PC-3 (cell line): ENCODE measurements around the gene ATOH8. TPM values are rescaled to one million over a fixed set of nuclear protein-coding genes. Genes with fewer than 3 reads are reported as not detected.

Experiments
- ATAC-seq: fragments of 200-7000 bp; cut with Tn5 transposase; 2 replicates; pipeline ENCODE4 v1.9.1; 2020; ENCODE audit warnings: mild to moderate bottlenecking, moderate library complexity
- BruUV-seq: library from RNA; stranded (reverse); fragments of 400-500 nt; replicated peaks from 2 replicates; lab custom pipeline; 2021; lab: Mats Ljungman, UMichigan
- CTCF ChIA-PET: fragments of 300-600 bp; sonication (Branson Sonifier 250); formaldehyde crosslinking; loops from one replicate; lab custom pipeline; 2022; ENCODE audit warnings: antibody characterized with exemption; lab: Charles Lee
- POLR2A ChIA-PET: fragments of 300-600 bp; sonication (Branson Sonifier 250); formaldehyde crosslinking; loops from one replicate; lab custom pipeline; 2022; ENCODE audit warnings: antibody characterized with exemption; ENCODE audit not compliant: unreplicated experiment; lab: Charles Lee
- DNase-seq: peaks from one replicate; pipeline ENCODE4 v3.0.0-alpha.2; 2015
- H2AFZ ChIP-seq: fragments of 300-600 bp; sonication (generic); 2 replicates; pipeline ENCODE4 v1.6.0; 2016; ENCODE audit warnings: antibody characterized with exemption, low read length
- H3F3A ChIP-seq: fragments of 300-600 bp; sonication (generic); one replicate; pipeline ENCODE4 v1.6.0; 2017; ENCODE audit warnings: antibody characterized with exemption, low read length, control low read depth, mild to moderate bottlenecking; ENCODE audit not compliant: unreplicated experiment
- H3K27ac ChIP-seq: fragments of 300-600 bp; sonication (generic); 2 replicates; pipeline ENCODE4 v1.5.1; 2016; ENCODE audit warnings: mild to moderate bottlenecking, low read length
- H3K27me3 ChIP-seq: fragments of 300-600 bp; sonication (generic); 2 replicates; pipeline ENCODE4 v1.6.1; 2016; ENCODE audit warnings: low read length, mixed read lengths
- H3K36me3 ChIP-seq: fragments of 300-600 bp; sonication (generic); 2 replicates; pipeline ENCODE4 v1.6.1; 2016; ENCODE audit warnings: low read depth, mixed run types, low read length, mixed read lengths
- H3K4me1 ChIP-seq: fragments of 300-600 bp; sonication (generic); 2 replicates; pipeline ENCODE4 v1.5.1; 2016; ENCODE audit warnings: low read length; ENCODE audit not compliant: insufficient read depth
- H3K4me2 ChIP-seq: fragments of 300-600 bp; sonication (generic); 2 replicates; pipeline ENCODE4 v1.6.0; 2016; ENCODE audit warnings: low read length
- H3K4me3 ChIP-seq: fragments of 300-600 bp; sonication (generic); 2 replicates; pipeline ENCODE4 v1.5.1; 2016; ENCODE audit warnings: mild to moderate bottlenecking, low read length, mixed read lengths
- H3K79me2 ChIP-seq: fragments of 300-600 bp; sonication (generic); 2 replicates; pipeline ENCODE4 v1.6.1; 2017; ENCODE audit warnings: low read length, mixed read lengths
- H3K9ac ChIP-seq: fragments of 300-600 bp; sonication (generic); 2 replicates; pipeline ENCODE4 v1.6.0; 2016; ENCODE audit warnings: mild to moderate bottlenecking, low read length
- H3K9me2 ChIP-seq: fragments of 300-600 bp; sonication (generic); replicated peaks from 2 replicates; pipeline ENCODE4 v1.6.1; 2016; ENCODE audit warnings: mixed run types, low read length, mixed read lengths
- H3K9me3 ChIP-seq: fragments of 300-600 bp; sonication (generic); 2 replicates; pipeline ENCODE4 v1.6.1; 2016; ENCODE audit warnings: low read length, mixed read lengths
- H4K20me1 ChIP-seq: fragments of 300-600 bp; sonication (generic); 2 replicates; pipeline ENCODE4 v1.6.1; 2016; ENCODE audit warnings: low read length, mixed read lengths
- CTCF ChIP-seq: fragments of 300-600 bp; sonication (generic); conservative IDR thresholded peaks from 2 replicates; pipeline ENCODE4 v1.5.1; 2017; ENCODE audit warnings: antibody characterized with exemption, low read depth, mild to moderate bottlenecking, low read length
- EZH2 ChIP-seq: fragments of 300-600 bp; sonication (generic); IDR thresholded peaks from one replicate; pipeline ENCODE4 v1.6.1; 2017; ENCODE audit warnings: antibody characterized with exemption, mild to moderate bottlenecking, low read length; ENCODE audit not compliant: unreplicated experiment
- EZH2phosphoT487 ChIP-seq: fragments of 300-600 bp; sonication (generic); IDR thresholded peaks from 2 replicates; pipeline ENCODE4 v1.6.1; 2018; ENCODE audit warnings: mild to moderate bottlenecking, antibody characterized with exemption, low read length, borderline replicate concordance
- intact Hi-C: fragments of 100-400 bp; cut with micrococcal nuclease; formaldehyde crosslinking; loops from 2 replicates; pipeline ENCODE4 v1.9.0; 2023
- total RNA-seq: library from RNA; depleted of rRNA; stranded (reverse); fragments of >200 nt; gene quantifications from 2 replicates; pipeline ENCODE4 v1.2.3, GENCODE V29; 2014

Gene ATOH8
- total RNA-seq, 1 experiment from 2014 or later, result 0.04 TPM

- ATAC-seq, result no peak
- no peak overlapping the region for H3K4me2 ChIP-seq
- ChIA-PET CTCF (interaction anchor here (0.6 to 0.8 kb wide), 3 partner anchors 42 to 83 kb away, joined by 3 to 4 read pairs (median 3); no protein-coding TSS in a partner anchor), POLR2A (no interaction called here)
- DNase-seq, result no peak
- H2AFZ ChIP-seq, result no peak overlapping the region
- no peak overlapping the region for H3K4me3 ChIP-seq
- TF ChIP-seq CTCF (no peak), EZH2phosphoT487 (no peak), EZH2 (no peak)
- H3K79me2 ChIP-seq, result no peaks in the 10 kb centered on the region
- no peaks in the 10 kb centered on the region for H3K9me3 ChIP-seq
- no peaks in the 10 kb centered on the region for H3K27me3 ChIP-seq
- H3F3A ChIP-seq, result no peaks in the 10 kb centered on the region
- no peaks in the 10 kb centered on the region for H4K20me1 ChIP-seq
- H3K36me3 ChIP-seq, result no peaks in the 10 kb centered on the region
- no TSS peak for BruUV-seq
- peaks cover 4% of the 10 kb centered on the region; the same call in 1 of the 2 replicates for H3K4me1 ChIP-seq
- H3K27ac ChIP-seq, result no peak overlapping the region
- no peaks in the 10 kb centered on the region for H3K9me2 ChIP-seq
- H3K9ac ChIP-seq, result no peak overlapping the region
- intact Hi-C loops, result loop anchor here (10.0 kb wide), 1 partner anchor 167 kb away; no protein-coding TSS in a partner anchor
Measured at GRCh38 chr2:85812094-85812735, 58.4 kb downstream of the ATOH8 start.

DNA sequence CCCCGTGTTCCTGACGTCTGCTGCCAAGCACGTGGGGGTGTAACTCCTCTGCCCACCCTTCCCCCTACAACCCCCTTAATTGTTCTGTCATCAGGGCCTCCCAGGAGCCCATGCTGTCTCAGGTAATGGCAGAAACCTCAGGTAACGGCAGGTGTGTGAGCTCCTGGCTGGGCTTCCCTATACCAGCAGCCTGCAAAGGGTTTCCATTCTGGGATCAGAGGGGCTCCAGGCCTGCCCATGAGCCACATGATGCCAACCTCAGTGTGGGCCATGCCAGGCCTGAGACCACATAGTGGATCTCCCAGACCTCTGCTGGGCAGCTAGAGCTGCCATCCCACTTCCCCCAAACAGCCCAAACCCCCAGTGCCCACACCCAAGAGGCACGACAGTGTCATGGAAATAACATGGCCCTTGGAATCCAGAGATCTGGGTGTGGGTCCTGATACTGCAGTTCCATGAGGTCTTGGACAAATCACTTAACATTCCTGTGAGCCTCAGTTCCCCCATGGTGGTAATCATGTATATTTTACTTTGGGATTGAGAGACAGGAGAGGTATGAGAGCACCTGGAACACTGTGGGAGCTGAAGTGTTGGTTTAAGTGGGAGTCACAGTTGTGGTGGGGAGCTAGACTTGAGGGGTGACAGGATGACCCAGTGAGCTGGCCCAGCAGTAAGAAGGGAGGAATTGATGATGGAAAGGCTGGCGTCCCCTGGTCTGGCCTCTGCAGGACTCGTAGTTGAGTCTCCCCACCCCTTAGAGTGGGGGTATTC is 59.6 kb downstream of the ATOH8 start:
- POLR2A ChIA-PET, result no interaction called here
- H3K9me2 ChIP-seq, result no peaks in the 10 kb centered on the region
- CTCF ChIA-PET, result interaction anchor here (0.7 to 1.2 kb wide), 6 partner anchors 14 to 88 kb away, joined by 3 to 14 read pairs (median 5); partner anchors contain the start of gene ATOH8
- no peak overlapping the region for H3K27ac ChIP-seq
- H4K20me1 ChIP-seq, result no peaks in the 10 kb centered on the region
- H3K36me3 ChIP-seq, result no peaks in the 10 kb centered on the region
- H3K4me1 ChIP-seq, result peaks cover 4% of the 10 kb centered on the region; the same call in 1 of the 2 replicates
- no peaks in the 10 kb centered on the region for H3K79me2 ChIP-seq
- H3K4me3 ChIP-seq, result no peak overlapping the region
- no peak overlapping the region for H3K9ac ChIP-seq
- H2AFZ ChIP-seq, result no peak overlapping the region
- TF ChIP-seq EZH2 (no peak), CTCF (no peak), EZH2phosphoT487 (no peak)
- H3F3A ChIP-seq, result no peaks in the 10 kb centered on the region
- no peaks in the 10 kb centered on the region for H3K9me3 ChIP-seq
- DNase-seq (no peak), ATAC-seq (no peak)
- BruUV-seq, result no TSS peak
- intact Hi-C loops, result loop anchor here (10.0 kb wide), 1 partner anchor 169 kb away; no protein-coding TSS in a partner anchor
- no peaks in the 10 kb centered on the region; the same call in 1 of the 2 replicates for H3K27me3 ChIP-seq
- H3K4me2 ChIP-seq, result no peak overlapping the region
